RWPE1 (cell line): Measurements from ENCODE around the gene KIRREL3.

Source experiments
- CTCF ChIA-PET: fragments of 350-600 bp; sonication (Branson Sonifier 250); formaldehyde crosslinking; extraction: SDS; loops from one replicate; lab custom pipeline; 2021; lab: Yijun Ruan, JAX
- POLR2A ChIA-PET: fragments of 400-600 bp; formaldehyde crosslinking; extraction: SDS; loops from one replicate; lab custom pipeline; 2020; ENCODE audit warnings: antibody characterized with exemption; ENCODE audit not compliant: low non-redundant PET; lab: Yijun Ruan, JAX
- DNase-seq: peaks from one replicate; pipeline ENCODE4 v3.0.0; 2012; ENCODE audit warnings: low spot score
- H3K27ac ChIP-seq: fragments of 450-650 bp; 2 replicates; pipeline ENCODE4 v1.5.1; 2017
- TF ChIP-seq, protein P1 (sequence below): fragments of 450-650 bp; conservative IDR thresholded peaks from 2 replicates; pipeline ENCODE4 v1.5.1; 2017; ENCODE audit warnings: low read depth, mild to moderate bottlenecking

The KIRREL3 gene

GRCh38 chr11:126479178-126479930 lies 521.2 kb downstream of the KIRREL3 start:
- ChIA-PET CTCF (interaction anchor here (0.8 to 3.1 kb wide), 3 partner anchors 37 to 169 kb away, joined by 4 to 48 read pairs (median 46); no protein-coding TSS in a partner anchor), POLR2A (no interaction called here)
- TF ChIP-seq, protein P1, sequence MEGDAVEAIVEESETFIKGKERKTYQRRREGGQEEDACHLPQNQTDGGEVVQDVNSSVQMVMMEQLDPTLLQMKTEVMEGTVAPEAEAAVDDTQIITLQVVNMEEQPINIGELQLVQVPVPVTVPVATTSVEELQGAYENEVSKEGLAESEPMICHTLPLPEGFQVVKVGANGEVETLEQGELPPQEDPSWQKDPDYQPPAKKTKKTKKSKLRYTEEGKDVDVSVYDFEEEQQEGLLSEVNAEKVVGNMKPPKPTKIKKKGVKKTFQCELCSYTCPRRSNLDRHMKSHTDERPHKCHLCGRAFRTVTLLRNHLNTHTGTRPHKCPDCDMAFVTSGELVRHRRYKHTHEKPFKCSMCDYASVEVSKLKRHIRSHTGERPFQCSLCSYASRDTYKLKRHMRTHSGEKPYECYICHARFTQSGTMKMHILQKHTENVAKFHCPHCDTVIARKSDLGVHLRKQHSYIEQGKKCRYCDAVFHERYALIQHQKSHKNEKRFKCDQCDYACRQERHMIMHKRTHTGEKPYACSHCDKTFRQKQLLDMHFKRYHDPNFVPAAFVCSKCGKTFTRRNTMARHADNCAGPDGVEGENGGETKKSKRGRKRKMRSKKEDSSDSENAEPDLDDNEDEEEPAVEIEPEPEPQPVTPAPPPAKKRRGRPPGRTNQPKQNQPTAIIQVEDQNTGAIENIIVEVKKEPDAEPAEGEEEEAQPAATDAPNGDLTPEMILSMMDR = no peak
- H3K27ac ChIP-seq = no peak overlapping the region
- DNase-seq = no peak

DNA sequence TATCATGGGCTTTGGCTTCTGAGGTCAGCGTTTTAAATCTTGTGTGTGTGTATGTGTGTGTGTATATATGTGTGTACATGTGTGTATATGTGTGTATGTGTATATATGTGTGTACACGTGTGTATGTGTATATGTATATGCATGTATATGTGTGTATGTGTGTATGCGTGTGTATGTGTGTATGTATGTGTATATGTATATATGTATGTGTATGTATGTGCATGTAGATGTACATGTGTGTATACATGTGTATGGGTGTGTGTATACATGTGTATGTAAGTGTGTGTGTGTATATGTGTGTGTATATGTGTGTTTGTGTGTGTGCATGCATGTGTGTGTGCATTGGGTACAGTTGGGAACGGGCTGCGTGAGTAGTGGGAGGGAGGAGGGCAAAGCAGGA lies 522.1 kb downstream of the KIRREL3 start:
- H3K27ac ChIP-seq = no peak overlapping the region
- TF ChIP-seq, protein P1 = no peak
- no peak for DNase-seq
- POLR2A ChIA-PET = no interaction called here
- CTCF ChIA-PET = no interaction called here

- TF ChIP-seq, protein P1 = no peak
- H3K27ac ChIP-seq = no peak overlapping the region
- CTCF ChIA-PET = interaction anchor here (0.6 kb wide), 1 partner anchor 9 kb away, joined by 3 read pairs; no protein-coding TSS in a partner anchor
- no peak for DNase-seq
- POLR2A ChIA-PET = no interaction called here
These were observed 522.9 kb downstream of the KIRREL3 start for GRCh38 chr11:126477535-126478305.

- H3K27ac ChIP-seq = no peak overlapping the region
- TF ChIP-seq, protein P1 = no peak
- ChIA-PET POLR2A (no interaction called here), CTCF (interaction anchor here (0.6 kb wide), 2 partner anchors 8 to 170 kb away, joined by 3 read pairs; no protein-coding TSS in a partner anchor)
- DNase-seq = no peak
These were observed 523.6 kb downstream of the KIRREL3 start for GRCh38 chr11:126476977-126477376.

DNA sequence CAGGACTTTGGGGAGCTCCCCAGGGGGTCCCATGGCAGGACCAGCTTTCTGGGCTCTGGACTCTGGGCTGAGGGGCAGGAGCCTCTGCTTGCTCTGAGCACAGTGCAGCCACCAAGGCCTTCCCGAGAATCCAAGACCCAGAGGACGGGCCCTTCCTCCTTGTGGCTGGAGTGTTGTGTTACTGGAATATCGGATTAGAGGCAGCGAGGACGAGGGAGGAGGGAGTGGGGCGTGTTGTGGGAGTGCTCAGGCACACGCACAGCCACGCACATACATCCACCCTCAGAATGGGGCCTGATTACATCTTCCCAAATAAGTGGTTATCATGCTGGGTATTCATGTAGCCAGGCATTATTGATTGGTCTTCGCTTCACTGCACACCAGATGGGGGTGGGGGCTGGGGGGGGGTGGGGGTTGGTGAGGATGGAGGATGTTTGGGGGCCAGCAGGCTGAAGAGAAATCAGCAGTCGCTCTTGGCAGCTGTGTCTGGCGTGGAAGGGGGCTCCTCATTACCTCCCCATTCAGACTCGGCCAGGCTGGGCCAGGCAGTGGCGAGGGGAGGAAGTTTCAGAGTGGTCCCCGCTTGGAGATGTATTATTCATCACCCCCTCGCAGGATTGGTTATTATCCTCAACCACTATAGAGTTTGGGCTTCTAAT lies 524.2 kb downstream of the KIRREL3 start:
- ChIA-PET POLR2A (no interaction called here), CTCF (interaction anchor here (0.6 kb wide), 2 partner anchors 90 to 169 kb away, joined by 3 read pairs; no protein-coding TSS in a partner anchor)
- TF ChIP-seq, protein P1 = no peak
- no peak overlapping the region for H3K27ac ChIP-seq
- DNase-seq = no peak
